NCI-H2227 treated with DMSO at 0.1 percent for 48 hours (cell line): ENCODE data around the gene SYCE3.
"Not testable (repeated sequence)": the region's sequence is repeated elsewhere in the genome, so short reads cannot be mapped to it uniquely, and the experiment has no call there.

Experiments used
- DNase-seq: peaks from one replicate; lab custom pipeline; 2025; lab: John Stamatoyannopoulos, UW

Gene SYCE3

GRCh38 chr22:50562523-50563412 lies at the start of gene SYCE3:
TSS of gene SYCE3 (minus strand) at chr22:50562919. CDS start at chr22:50556405, 6,514 bp downstream.
- peak; percentile 85 for DNase-seq

- DNase-seq = no peak
Measured at GRCh38 chr22:50612168-50612527, 49.4 kb upstream of the SYCE3 start.

GRCh38 chr22:50611341-50612060 lies 48.8 kb upstream of the SYCE3 start:
- no peak for DNase-seq

GRCh38 chr22:50610581-50610980 lies 47.9 kb upstream of the SYCE3 start:
- no peak for DNase-seq

- DNase-seq = no peak
Measured at GRCh38 chr22:50610041-50610451, 47.3 kb upstream of the SYCE3 start.

GRCh38 chr22:50609599-50609998 lies 46.9 kb upstream of the SYCE3 start:
- no peak for DNase-seq

- no peak for DNase-seq
Measured at GRCh38 chr22:50608996-50609395, 46.3 kb upstream of the SYCE3 start.

GRCh38 chr22:50608058-50608840 lies 45.5 kb upstream of the SYCE3 start:
- DNase-seq = not testable (repeated sequence)

- DNase-seq = no peak
Measured at GRCh38 chr22:50607659-50608020, 44.9 kb upstream of the SYCE3 start.

- no peak for DNase-seq
Measured at GRCh38 chr22:50606946-50607658, 44.4 kb upstream of the SYCE3 start.

- DNase-seq = no peak
Measured at GRCh38 chr22:50606165-50606945, 43.6 kb upstream of the SYCE3 start.

GRCh38 chr22:50605613-50606074 lies 42.9 kb upstream of the SYCE3 start:
- no peak for DNase-seq

- no peak for DNase-seq
Measured at GRCh38 chr22:50605002-50605612, 42.4 kb upstream of the SYCE3 start.

- no peak for DNase-seq
Measured at GRCh38 chr22:50604256-50605001, 41.7 kb upstream of the SYCE3 start.

- no peak for DNase-seq
Measured at GRCh38 chr22:50603511-50604255, 41.0 kb upstream of the SYCE3 start.

- DNase-seq = no peak
Measured at GRCh38 chr22:50602338-50602700, 39.6 kb upstream of the SYCE3 start.

- no peak for DNase-seq
Measured at GRCh38 chr22:50601669-50602337, 39.1 kb upstream of the SYCE3 start.

GRCh38 chr22:50600967-50601668 lies 38.4 kb upstream of the SYCE3 start:
- peak; percentile 6 for DNase-seq
